HCT116 (cell line): Measurements from ENCODE around the gene PTP4A2.

Experiments
- ATF3 ChIP-seq: IDR thresholded peaks from 2 replicates; pipeline ENCODE4 v1.6.1; 2012
- CBX3 ChIP-seq: IDR thresholded peaks from 2 replicates; pipeline ENCODE4 v1.6.1; 2012; ENCODE audit warnings: low read depth
- CTCF ChIP-seq, 3 experiments: fragments of 200-600 bp in 1 of 3; sonication (generic) in 1 of 3; IDR thresholded peaks in 2 of 3; conservative IDR thresholded peaks in 1 of 3; 2 replicates each; pipeline ENCODE4 v1.5.1; 2012 to 2017; ENCODE audit warnings: low read depth in 2 of 3, low read length in 2 of 3, antibody characterized with exemption in 1 of 3, borderline replicate concordance in 1 of 3, control low read depth in 1 of 3, mild to moderate bottlenecking in 1 of 3, mixed read lengths in 1 of 3, mixed run types in 1 of 3, moderate library complexity in 1 of 3; ENCODE audit not compliant: insufficient read depth in 1 of 3
- EZH2 ChIP-seq: fragments of 200-600 bp; sonication (generic); IDR thresholded peaks from 2 replicates; pipeline ENCODE4 v1.6.1; 2017; ENCODE audit warnings: antibody characterized with exemption, mixed run types
- FOSL1 ChIP-seq: IDR thresholded peaks from 2 replicates; pipeline ENCODE4 v1.6.1; 2012; ENCODE audit warnings: low read depth
- JUND ChIP-seq: IDR thresholded peaks from 2 replicates; pipeline ENCODE4 v1.6.1; 2012
- POLR2A ChIP-seq: IDR thresholded peaks from 2 replicates; pipeline ENCODE4 v1.7.0; 2011; ENCODE audit warnings: borderline replicate concordance; ENCODE audit not compliant: insufficient read depth, insufficient read length; ENCODE audit errors: extremely low read depth
- POLR2AphosphoS5 ChIP-seq: IDR thresholded peaks from 2 replicates; pipeline ENCODE4 v1.6.1; 2011; ENCODE audit warnings: mild to moderate bottlenecking, low read depth, low read length, moderate library complexity
- SRF ChIP-seq: IDR thresholded peaks from 2 replicates; pipeline ENCODE4 v1.6.1; 2012; ENCODE audit warnings: low read depth
- TCF7L2 ChIP-seq: IDR thresholded peaks from 2 replicates; pipeline ENCODE4 v1.7.0; 2011; ENCODE audit warnings: borderline replicate concordance, inconsistent platforms; ENCODE audit not compliant: insufficient read depth, insufficient read length; ENCODE audit errors: extremely low read depth
- YY1 ChIP-seq: IDR thresholded peaks from 2 replicates; pipeline ENCODE4 v1.6.1; 2011; ENCODE audit warnings: low read length, low read depth, moderate library complexity, mild to moderate bottlenecking; ENCODE audit not compliant: insufficient replicate concordance; ENCODE audit errors: extremely low read depth

GRCh38 chr1:31862071-31862470 is 76.1 kb downstream of the PTP4A2 start:
- TF ChIP-seq POLR2A (no peak), JUND (no peak), EZH2 (no peak), FOSL1 (no peak), CTCF (IDR thresholded peaks at IDR 0.05 in 2 of 3, conservative IDR thresholded peaks at IDR 0.05 in 1 of 3; ENCODE audit: borderline replicate concordance in 1 of 3, insufficient read depth in 1 of 3, low read depth in 2 of 3, low read length in 2 of 3) (no peak), TCF7L2 (no peak), SRF (no peak), ATF3 (no peak), CBX3 (no peak), YY1 (no peak), POLR2AphosphoS5 (no peak)
